Measurements from ENCODE around the gene GPR12. TPM values are rescaled to one million over a fixed set of nuclear protein-coding genes. Genes with fewer than 3 reads are reported as not detected.

Gene GPR12
- total RNA-seq, 2 donors from 2014 or later, result not detected

DNA sequence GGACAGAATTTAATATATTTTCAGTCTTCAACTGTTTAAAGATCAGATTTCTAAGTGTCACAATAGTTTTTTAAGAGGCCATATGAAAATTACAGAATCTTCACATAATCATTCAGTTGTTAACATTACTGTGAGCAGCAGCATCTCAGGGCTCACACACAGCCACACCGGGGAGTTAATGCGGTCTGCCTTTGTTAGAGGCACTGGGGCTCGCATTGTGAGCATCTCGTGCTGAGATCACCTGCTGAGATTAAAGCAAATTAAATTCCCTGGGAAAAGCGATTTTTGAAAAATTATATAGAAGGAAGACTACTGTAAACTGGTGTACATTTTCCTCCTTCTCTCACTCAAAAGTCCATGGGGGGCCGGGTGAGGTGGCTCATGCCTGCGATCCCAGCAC lies 16.6 kb downstream of the GPR12 start:
- Histone ChIP-seq H3K36me3 (ENCODE audit: control insufficient read depth, insufficient read depth, low read length) (no peaks in the 10 kb centered on the region), H3K4me3 (ENCODE audit: low read length) (no peak overlapping the region), H3K27ac (ENCODE audit: low read depth, low read length) (no peak overlapping the region), H3K9me3 (ENCODE audit: control insufficient read depth, low read length) (peaks cover 10% of the 10 kb centered on the region), H3K27me3 (ENCODE audit: control insufficient read depth, insufficient read depth, low read length, poor library complexity, severe bottlenecking) (peaks cover 5% of the 10 kb centered on the region), H3K9ac (ENCODE audit: extremely low read depth, low read length, poor library complexity, severe bottlenecking) (no peak overlapping the region), H3K4me1 (ENCODE audit: control insufficient read depth, insufficient read depth, low read length) (no peaks in the 10 kb centered on the region)
- no peak for DNase-seq
- Mint-ChIP-seq H3K9me3 (peaks cover 6% of the 10 kb centered on the region), H3K4me1 (no peaks in the 10 kb centered on the region), H3K4me3 (no peak overlapping the region), H3K27ac (no peak overlapping the region), H3K36me3 (ENCODE audit: low read depth) (peaks cover 2% of the 10 kb centered on the region), H3K27me3 (ENCODE audit: insufficient read depth) (peaks cover 41% of the 10 kb centered on the region)
- TF ChIP-seq, protein P1, sequence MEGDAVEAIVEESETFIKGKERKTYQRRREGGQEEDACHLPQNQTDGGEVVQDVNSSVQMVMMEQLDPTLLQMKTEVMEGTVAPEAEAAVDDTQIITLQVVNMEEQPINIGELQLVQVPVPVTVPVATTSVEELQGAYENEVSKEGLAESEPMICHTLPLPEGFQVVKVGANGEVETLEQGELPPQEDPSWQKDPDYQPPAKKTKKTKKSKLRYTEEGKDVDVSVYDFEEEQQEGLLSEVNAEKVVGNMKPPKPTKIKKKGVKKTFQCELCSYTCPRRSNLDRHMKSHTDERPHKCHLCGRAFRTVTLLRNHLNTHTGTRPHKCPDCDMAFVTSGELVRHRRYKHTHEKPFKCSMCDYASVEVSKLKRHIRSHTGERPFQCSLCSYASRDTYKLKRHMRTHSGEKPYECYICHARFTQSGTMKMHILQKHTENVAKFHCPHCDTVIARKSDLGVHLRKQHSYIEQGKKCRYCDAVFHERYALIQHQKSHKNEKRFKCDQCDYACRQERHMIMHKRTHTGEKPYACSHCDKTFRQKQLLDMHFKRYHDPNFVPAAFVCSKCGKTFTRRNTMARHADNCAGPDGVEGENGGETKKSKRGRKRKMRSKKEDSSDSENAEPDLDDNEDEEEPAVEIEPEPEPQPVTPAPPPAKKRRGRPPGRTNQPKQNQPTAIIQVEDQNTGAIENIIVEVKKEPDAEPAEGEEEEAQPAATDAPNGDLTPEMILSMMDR (conservative IDR thresholded peaks at IDR 0.05), result no peak
- WGBS, 2 experiments (ENCODE audit: insufficient coverage in 1 of 2, insufficient read length in 1 of 2), result 0 to 44% methylated on average over 1 to 7 of the region's 7 CpGs

DNA sequence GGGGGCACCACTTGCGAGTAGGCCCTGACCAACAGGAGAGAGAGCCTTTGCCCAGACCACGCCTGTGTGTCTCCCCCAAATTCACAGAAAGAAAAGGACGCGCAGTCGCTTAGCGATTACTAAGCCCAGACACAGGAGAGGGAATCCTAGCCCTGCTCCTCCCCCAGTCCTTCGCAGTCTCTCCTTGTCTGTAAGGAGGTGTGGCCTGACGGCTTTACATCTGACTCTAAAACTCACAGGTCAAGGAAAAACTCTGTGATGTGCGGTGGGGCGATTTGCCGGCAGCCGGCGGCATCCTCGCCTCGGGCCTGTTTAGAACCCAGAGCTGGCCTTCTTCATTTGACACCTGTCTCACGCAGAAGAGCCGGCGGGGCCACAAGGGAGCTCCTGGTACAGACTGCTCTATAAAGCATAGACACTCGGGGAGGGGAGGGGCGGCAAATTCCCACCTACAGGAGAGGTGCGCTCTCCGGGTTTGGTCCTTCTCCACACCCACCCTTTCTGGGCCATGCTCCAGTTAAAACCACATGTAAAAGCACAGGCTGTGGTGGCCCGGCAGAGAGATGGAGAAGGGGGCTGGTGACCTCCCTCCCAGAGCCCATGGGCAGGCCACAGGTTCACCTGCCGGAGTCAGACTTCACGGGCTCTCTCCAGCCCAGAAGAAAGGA lies 17.8 kb downstream of the GPR12 start:
- whole genome bisulfite sequencing, 2 experiments (ENCODE audit: insufficient coverage in 1 of 2, insufficient read length in 1 of 2), result 69 to 70% methylated on average over 8 to 25 of the region's 25 CpGs
- Mint-ChIP-seq H3K27me3 (ENCODE audit: insufficient read depth) (peaks cover 41% of the 10 kb centered on the region), H3K4me3 (no peak overlapping the region), H3K27ac (no peak overlapping the region), H3K9me3 (peaks cover 18% of the 10 kb centered on the region), H3K36me3 (ENCODE audit: low read depth) (peaks cover 2% of the 10 kb centered on the region), H3K4me1 (no peaks in the 10 kb centered on the region)
- Histone ChIP-seq H3K27ac (ENCODE audit: low read depth, low read length) (no peak overlapping the region), H3K4me3 (ENCODE audit: low read length) (no peak overlapping the region), H3K36me3 (ENCODE audit: control insufficient read depth, insufficient read depth, low read length) (no peaks in the 10 kb centered on the region), H3K9me3 (ENCODE audit: control insufficient read depth, low read length) (peaks cover 10% of the 10 kb centered on the region), H3K27me3 (ENCODE audit: control insufficient read depth, insufficient read depth, low read length, poor library complexity, severe bottlenecking) (peaks cover 5% of the 10 kb centered on the region), H3K4me1 (ENCODE audit: control insufficient read depth, insufficient read depth, low read length) (no peaks in the 10 kb centered on the region), H3K9ac (ENCODE audit: extremely low read depth, low read length, poor library complexity, severe bottlenecking) (no peak overlapping the region)
- TF ChIP-seq, protein P1 (conservative IDR thresholded peaks at IDR 0.05), result no peak
- peak; percentile 63 for DNase-seq

GRCh38 chr13:26735677-26736076 lies 24.9 kb downstream of the GPR12 start:
- Histone ChIP-seq H3K4me3 (ENCODE audit: low read length) (no peak overlapping the region), H3K27ac (ENCODE audit: low read depth, low read length) (no peak overlapping the region), H3K4me1 (ENCODE audit: control insufficient read depth, insufficient read depth, low read length) (no peaks in the 10 kb centered on the region), H3K9ac (ENCODE audit: extremely low read depth, low read length, poor library complexity, severe bottlenecking) (no peak overlapping the region), H3K27me3 (ENCODE audit: control insufficient read depth, insufficient read depth, low read length, poor library complexity, severe bottlenecking) (peaks cover 6% of the 10 kb centered on the region), H3K9me3 (ENCODE audit: control insufficient read depth, low read length) (peaks cover 10% of the 10 kb centered on the region), H3K36me3 (ENCODE audit: control insufficient read depth, insufficient read depth, low read length) (no peaks in the 10 kb centered on the region)
- Mint-ChIP-seq H3K27ac (no peak overlapping the region), H3K36me3 (ENCODE audit: low read depth) (peaks cover 2% of the 10 kb centered on the region), H3K4me1 (no peaks in the 10 kb centered on the region), H3K27me3 (ENCODE audit: insufficient read depth) (peaks cover 16% of the 10 kb centered on the region), H3K9me3 (peaks cover 29% of the 10 kb centered on the region), H3K4me3 (no peak overlapping the region)
- 90 to 92% methylated on average over 9 of the region's 9 CpGs for WGBS, 2 experiments (ENCODE audit: insufficient coverage in 1 of 2, insufficient read length in 1 of 2)
- TF ChIP-seq, protein P1 (conservative IDR thresholded peaks at IDR 0.05), result no peak
- DNase-seq, result no peak

Data from endodermal cell (in vitro differentiated cells).